A549 treated with RU486 at 1 μM for 4 hours (cell line): ENCODE data around the gene PHF5A. TPM values are rescaled to one million over a fixed set of nuclear protein-coding genes. Genes with fewer than 3 reads are reported as not detected.

Source experiments
- total RNA-seq: library from RNA; stranded (reverse); fragments of 200-300 nt; extraction: Qiagen RNA extraction; gene quantifications from 5 replicates; pipeline ENCODE4 v1.2.3, GENCODE V29; 2022; ENCODE audit warnings: low read depth

Gene PHF5A, protein sequence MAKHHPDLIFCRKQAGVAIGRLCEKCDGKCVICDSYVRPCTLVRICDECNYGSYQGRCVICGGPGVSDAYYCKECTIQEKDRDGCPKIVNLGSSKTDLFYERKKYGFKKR
- total RNA-seq = 64.1 to 87.8 TPM (median 66.1 TPM) in 5 replicates

DNA sequence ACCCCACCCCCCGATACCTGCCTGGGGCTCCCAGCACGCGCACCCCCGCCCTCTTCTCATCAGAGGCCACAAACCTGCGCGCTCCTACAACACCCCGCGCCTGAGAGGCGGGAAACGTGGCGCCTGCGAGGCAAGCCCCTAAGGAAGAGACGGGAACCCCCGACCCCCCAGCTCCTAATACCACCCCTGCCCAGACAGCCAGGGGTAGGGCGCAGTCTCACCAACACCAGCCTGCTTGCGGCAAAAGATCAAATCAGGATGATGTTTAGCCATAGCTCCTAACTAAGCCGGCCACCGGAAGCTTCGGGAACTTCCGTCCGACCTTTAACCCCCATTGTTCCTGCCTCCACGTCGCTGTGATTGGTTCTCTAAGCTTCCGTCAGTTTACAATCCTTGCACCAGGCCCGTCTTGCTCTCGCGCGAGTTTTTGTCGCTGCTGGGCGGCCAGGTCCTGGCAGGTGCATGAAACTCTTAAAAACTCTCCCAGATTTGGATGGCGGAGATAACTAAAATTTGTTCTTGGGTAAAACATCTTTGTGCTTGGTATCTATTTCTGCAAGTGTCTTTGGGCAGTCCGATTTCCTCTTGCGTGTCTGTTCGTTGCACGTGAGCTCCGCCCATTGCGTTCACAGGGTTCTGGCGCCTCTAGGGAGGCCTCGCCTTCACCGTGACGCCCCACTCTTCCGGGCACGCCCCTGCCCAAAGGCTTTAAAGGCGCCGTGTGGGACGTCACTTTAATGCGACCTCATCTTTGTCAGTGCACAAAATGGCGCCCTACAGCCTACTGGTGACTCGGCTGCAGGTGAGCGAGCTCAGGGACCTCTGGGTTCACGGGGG is at the start of gene PHF5A, which contains the start of gene ACO2:
TSS of gene PHF5A (minus strand) at position 312 of the 837 bp plus-strand sequence. CDS start at position 273, 39 bp downstream.
TSS of gene ACO2 (plus strand) at position 737 of the 837 bp plus-strand sequence. CDS start at position 767, 30 bp downstream.

DNA sequence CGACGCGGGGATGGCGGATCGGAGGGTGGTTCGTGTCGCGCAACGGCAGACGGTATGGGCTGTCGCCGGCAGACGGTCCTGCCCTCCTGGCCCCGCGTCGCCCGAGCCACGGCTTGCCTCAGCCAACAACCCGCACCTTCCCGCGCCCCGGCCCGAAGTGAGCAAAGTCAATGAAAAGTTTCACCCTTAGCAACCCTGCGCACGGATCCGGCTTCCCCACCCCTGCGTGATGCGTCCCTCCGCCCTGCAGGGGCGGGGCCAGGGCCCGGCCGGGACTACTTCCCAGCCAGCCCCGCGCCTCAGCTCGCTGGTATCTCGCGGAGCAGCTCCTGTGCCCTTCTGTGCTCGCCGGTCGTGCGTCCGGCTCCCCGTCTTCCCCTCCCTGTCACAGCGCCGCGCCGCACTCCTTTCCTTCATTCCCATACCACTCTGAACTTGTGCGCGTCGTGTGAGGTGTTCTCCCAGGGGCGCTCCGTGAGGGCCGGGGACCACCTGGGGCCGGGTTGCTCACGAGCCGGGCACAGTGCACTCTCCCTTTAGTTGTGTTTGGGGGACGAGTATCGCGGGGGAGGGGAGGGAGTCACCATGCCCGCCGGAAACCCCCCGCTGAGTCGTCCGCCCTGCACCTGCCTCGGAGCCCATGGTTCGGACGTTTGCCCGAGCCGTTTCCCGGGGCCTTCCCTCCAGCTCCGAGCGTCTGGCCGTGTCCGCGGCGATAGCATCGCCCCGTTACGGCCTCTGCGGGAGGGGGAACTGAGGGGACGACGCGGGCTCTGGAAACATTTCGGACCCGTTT is 21.7 kb downstream of the PHF5A start, which contains the start of gene TOB2:
TSS of gene TOB2 (minus strand) at position 163 of the 796 bp plus-strand sequence. CDS start 9,456 bp downstream, outside the sequence.

Other genes with a start within 250 kb of the PHF5A start
- not detected in 5 replicates for gene CHADL, start 227.8 kb downstream of the PHF5A start, total RNA-seq
- gene RANGAP1, start 182.5 kb downstream of the PHF5A start, total RNA-seq = 74.9 to 99.7 TPM (median 94.1 TPM) in 5 replicates
- 18.9 to 26.1 TPM (median 23.2 TPM) in 5 replicates for gene ZC3H7B, start 167.2 kb downstream of the PHF5A start, total RNA-seq
- gene TEF, start 86.8 kb downstream of the PHF5A start, total RNA-seq = 0.90 to 1.1 TPM (median 1.0 TPM) in 5 replicates
- 20.1 to 23.4 TPM (median 22.5 TPM) in 5 replicates for gene TOB2, start 21.9 kb downstream of the PHF5A start, total RNA-seq
- gene ACO2, start 425 bp upstream of the PHF5A start, total RNA-seq = 42.4 to 48.5 TPM (median 44.6 TPM) in 5 replicates
- gene POLR3H, start 75.8 kb upstream of the PHF5A start, total RNA-seq = 26.2 to 48.8 TPM (median 44.7 TPM) in 5 replicates
- 1.9 to 3.2 TPM (median 2.5 TPM) in 5 replicates for gene CSDC2, start 92.3 kb upstream of the PHF5A start, total RNA-seq
- 25.2 to 32.9 TPM (median 28.3 TPM) in 5 replicates for gene PMM1, start 121.1 kb upstream of the PHF5A start, total RNA-seq
- 14.7 to 18.0 TPM (median 16.1 TPM) in 5 replicates for gene DESI1, start 152.4 kb upstream of the PHF5A start, total RNA-seq
- gene XRCC6, start 152.6 kb upstream of the PHF5A start, total RNA-seq = 289 to 347 TPM (median 312 TPM) in 5 replicates
- 117 to 239 TPM (median 170 TPM) in 5 replicates for gene SNU13, start 220.2 kb upstream of the PHF5A start, total RNA-seq
- 0.08 TPM in 1 of 5 replicates, not detected in the others for gene MEI1, start 230.8 kb upstream of the PHF5A start, total RNA-seq